Omental fat pad (tissue), 4 donors: Measurements from ENCODE around the gene PLOD1. TPM values are rescaled to one million over a fixed set of nuclear protein-coding genes. Genes with fewer than 3 reads are reported as not detected.
"Not testable (repeated sequence)": the region's sequence is repeated elsewhere in the genome, so short reads cannot be mapped to it uniquely, and the experiment has no call there.

ENCODE experiments used
- ATAC-seq: fragments of 150-250 bp; one replicate; pipeline ENCODE4 v1.9.1; 2016; ENCODE audit warnings: mild to moderate bottlenecking, moderate library complexity; ENCODE audit not compliant: low FRiP score
- DNase-seq: peaks from one replicate; pipeline ENCODE4 v3.0.0-alpha.2; 2019; ENCODE audit warnings: low spot score
- total RNA-seq, 4 donors: library from RNA; depleted of rRNA; stranded (reverse); fragments of >200 nt; gene quantifications; one replicate each; pipeline ENCODE4 v1.1.0, GENCODE V29; 2016
- TF ChIP-seq, protein P1 (sequence below), 3 donors: fragments of 450-650 bp; IDR thresholded peaks; one replicate each; pipeline ENCODE4 v1.5.1; 2016 to 2017; ENCODE audit warnings: antibody characterized with exemption in 3 of 3, mild to moderate bottlenecking in 3 of 3, moderate library complexity in 2 of 3

PLOD1 gene
- total RNA-seq, 4 donors from 2014 or later: 60.8 to 142 (median 69.0) TPM

DNA sequence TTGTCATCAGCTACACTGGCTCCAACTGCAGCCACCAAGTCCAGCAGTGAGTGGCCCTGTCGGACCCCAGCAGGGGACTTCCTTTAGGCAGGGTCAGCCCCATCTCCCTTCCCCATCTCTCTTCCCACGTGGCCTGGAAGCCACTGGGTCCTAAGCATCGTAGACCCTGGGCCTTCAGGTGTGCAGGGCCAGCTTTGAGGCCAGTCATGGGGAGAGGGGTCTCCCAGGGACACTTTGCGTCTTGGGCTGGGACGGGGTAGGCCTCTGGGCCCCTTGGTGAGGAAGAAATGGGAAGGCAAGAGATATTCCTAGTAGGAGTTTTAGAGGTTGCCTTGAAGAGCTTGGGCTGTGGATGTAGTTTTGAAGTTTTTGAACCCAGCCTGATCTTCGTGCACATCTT lies 72.7 kb downstream of the PLOD1 start:
- DNase-seq (no peak), ATAC-seq (no peak)
- TF ChIP-seq, protein P1, sequence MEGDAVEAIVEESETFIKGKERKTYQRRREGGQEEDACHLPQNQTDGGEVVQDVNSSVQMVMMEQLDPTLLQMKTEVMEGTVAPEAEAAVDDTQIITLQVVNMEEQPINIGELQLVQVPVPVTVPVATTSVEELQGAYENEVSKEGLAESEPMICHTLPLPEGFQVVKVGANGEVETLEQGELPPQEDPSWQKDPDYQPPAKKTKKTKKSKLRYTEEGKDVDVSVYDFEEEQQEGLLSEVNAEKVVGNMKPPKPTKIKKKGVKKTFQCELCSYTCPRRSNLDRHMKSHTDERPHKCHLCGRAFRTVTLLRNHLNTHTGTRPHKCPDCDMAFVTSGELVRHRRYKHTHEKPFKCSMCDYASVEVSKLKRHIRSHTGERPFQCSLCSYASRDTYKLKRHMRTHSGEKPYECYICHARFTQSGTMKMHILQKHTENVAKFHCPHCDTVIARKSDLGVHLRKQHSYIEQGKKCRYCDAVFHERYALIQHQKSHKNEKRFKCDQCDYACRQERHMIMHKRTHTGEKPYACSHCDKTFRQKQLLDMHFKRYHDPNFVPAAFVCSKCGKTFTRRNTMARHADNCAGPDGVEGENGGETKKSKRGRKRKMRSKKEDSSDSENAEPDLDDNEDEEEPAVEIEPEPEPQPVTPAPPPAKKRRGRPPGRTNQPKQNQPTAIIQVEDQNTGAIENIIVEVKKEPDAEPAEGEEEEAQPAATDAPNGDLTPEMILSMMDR (IDR thresholded peaks at IDR 0.05): no peak

DNA sequence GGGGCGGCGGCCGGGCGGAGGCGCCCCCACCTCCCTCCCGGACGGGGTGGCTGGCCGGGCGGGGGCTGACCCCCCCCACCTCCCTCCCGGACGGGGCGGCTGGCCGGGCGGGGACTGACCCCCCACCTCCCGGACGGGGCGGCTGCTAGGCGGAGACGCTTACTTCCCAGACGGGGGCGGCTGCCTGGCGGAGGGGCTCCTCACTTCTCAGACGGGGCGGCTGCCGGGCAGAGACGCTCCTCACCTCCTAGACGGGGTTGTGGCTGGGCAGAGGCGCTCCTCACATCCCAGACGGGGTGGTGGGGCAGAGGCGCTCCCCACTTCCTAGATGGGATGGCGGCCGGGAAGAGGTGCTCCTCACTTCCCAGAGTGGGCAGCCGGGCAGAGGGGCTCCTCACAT lies 73.8 kb downstream of the PLOD1 start:
- ATAC-seq, DNase-seq: not testable (repeated sequence)

DNA sequence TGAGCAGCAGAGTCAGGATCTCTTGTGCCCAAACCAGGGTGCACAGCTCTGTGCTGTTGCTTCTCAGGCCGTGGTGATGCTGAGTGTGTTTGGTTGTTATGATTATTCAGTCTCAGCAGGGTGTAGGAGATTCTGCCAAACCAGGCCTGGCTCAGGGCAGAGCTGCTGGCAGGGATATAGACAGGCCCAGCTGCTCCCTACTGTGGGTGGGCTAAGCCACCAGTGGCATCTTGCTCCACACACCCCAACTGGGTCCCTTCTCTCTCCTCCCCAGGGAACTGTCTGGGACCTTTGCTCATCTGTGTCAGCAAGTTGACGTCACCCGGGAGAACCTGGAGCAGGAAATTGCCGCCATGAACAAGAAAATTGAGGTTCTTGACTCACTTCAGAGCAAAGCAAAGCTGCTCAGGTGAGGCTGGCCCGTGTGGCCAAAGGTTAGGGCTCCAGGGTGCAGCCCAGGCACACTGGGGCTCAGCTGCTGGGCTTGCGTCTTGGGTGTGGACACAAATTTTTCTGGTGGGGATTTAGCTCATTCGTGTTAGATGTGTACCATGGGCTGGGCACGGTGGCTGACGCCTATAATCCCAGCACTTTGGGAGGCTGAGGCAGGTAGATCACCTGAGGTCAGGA lies 74.9 kb downstream of the PLOD1 start:
- DNase-seq (no peak), ATAC-seq (no peak)
- TF ChIP-seq, protein P1 (IDR thresholded peaks at IDR 0.05): no peak

GRCh38 chr1:12010746-12011570 lies 76.4 kb downstream of the PLOD1 start:
- ATAC-seq: no peak

GRCh38 chr1:12011998-12012397 lies 77.5 kb downstream of the PLOD1 start:
- ATAC-seq: no peak
- TF ChIP-seq, protein P1 (IDR thresholded peaks at IDR 0.05): no peak
- no peak for DNase-seq

More at GRCh38 chr1:12010746-12011570, 76.4 kb downstream of the PLOD1 start:
- TF ChIP-seq, protein P1 (IDR thresholded peaks at IDR 0.05): no peak
- no peak for DNase-seq

GRCh38 chr1:12012560-12013316 lies 78.2 kb downstream of the PLOD1 start:
- ATAC-seq: no peak

More at GRCh38 chr1:12012560-12013316, 78.2 kb downstream of the PLOD1 start:
- TF ChIP-seq, protein P1 (IDR thresholded peaks at IDR 0.05): no peak
- DNase-seq: no peak
